OCI-LY7 (cell line): ENCODE data around the gene CCDC116. TPM values are rescaled to one million over a fixed set of nuclear protein-coding genes. Genes with fewer than 3 reads are reported as not detected.
A peak's percentile ranks its signal among the peaks of the same experiment; 100 is the strongest.

Source experiments
- BruUV-seq: library from RNA; stranded (reverse); fragments of 400-500 nt; replicated peaks from 2 replicates; lab custom pipeline; 2021; lab: Mats Ljungman, UMichigan
- CTCF ChIA-PET: fragments of 300-600 bp; sonication (Branson Sonifier 250); formaldehyde crosslinking; loops from one replicate; lab custom pipeline; 2022; ENCODE audit warnings: antibody characterized with exemption; ENCODE audit not compliant: unreplicated experiment; lab: Charles Lee
- POLR2A ChIA-PET: fragments of 300-600 bp; sonication (Branson Sonifier 250); formaldehyde crosslinking; loops from one replicate; lab custom pipeline; 2022; ENCODE audit warnings: antibody characterized with exemption; lab: Charles Lee
- DNase-seq: peaks from one replicate; pipeline ENCODE4 v3.0.0-alpha.2; 2015; ENCODE audit warnings: low spot score
- H2AFZ ChIP-seq: fragments of 200-600 bp; sonication (generic), shearing (Covaris generic); 2 replicates; pipeline ENCODE4 v1.6.1; 2014; ENCODE audit warnings: mild to moderate bottlenecking, antibody characterized with exemption, low read length, moderate library complexity
- H3K27ac ChIP-seq: fragments of 200-600 bp; sonication (generic); 2 replicates; pipeline ENCODE4 v1.5.1; 2014; ENCODE audit warnings: mixed run types, low read depth, mild to moderate bottlenecking, moderate library complexity, low read length, inconsistent platforms; ENCODE audit not compliant: poor library complexity, severe bottlenecking
- H3K36me3 ChIP-seq: fragments of 200-600 bp; sonication (generic); 2 replicates; pipeline ENCODE4 v1.6.1; 2014; ENCODE audit warnings: mild to moderate bottlenecking, antibody characterized with exemption, low read length, moderate library complexity, mixed read lengths; ENCODE audit not compliant: insufficient read depth
- H3K4me1 ChIP-seq: fragments of 200-600 bp; sonication (generic); 2 replicates; pipeline ENCODE4 v1.5.1; 2014; ENCODE audit warnings: mild to moderate bottlenecking, low read length; ENCODE audit not compliant: insufficient read depth, poor library complexity, severe bottlenecking
- H3K4me2 ChIP-seq: fragments of 200-600 bp; sonication (generic); 2 replicates; pipeline ENCODE4 v1.6.1; 2014; ENCODE audit warnings: mild to moderate bottlenecking, low read length
- H3K4me3 ChIP-seq: fragments of 200-600 bp; sonication (generic); 2 replicates; pipeline ENCODE4 v1.5.1; 2014; ENCODE audit warnings: mild to moderate bottlenecking, low read depth, low read length; ENCODE audit not compliant: poor library complexity, severe bottlenecking
- H3K79me2 ChIP-seq: fragments of 200-600 bp; sonication (generic); 2 replicates; pipeline ENCODE4 v1.6.1; 2016; ENCODE audit warnings: low read depth, mild to moderate bottlenecking, low read length, moderate library complexity, mixed read lengths; ENCODE audit not compliant: insufficient read depth
- H3K9me2 ChIP-seq: fragments of 200-600 bp; sonication (generic); 2 replicates; pipeline ENCODE4 v1.6.1; 2016; ENCODE audit warnings: mild to moderate bottlenecking, low read length, mixed read lengths; ENCODE audit not compliant: insufficient read depth
- H3K9me3 ChIP-seq: fragments of 200-600 bp; sonication (generic); 2 replicates; pipeline ENCODE4 v1.6.1; 2014; ENCODE audit warnings: mild to moderate bottlenecking, mixed run types, low read length, mixed read lengths
- H4K20me1 ChIP-seq: fragments of 200-600 bp; sonication (generic); 2 replicates; pipeline ENCODE4 v1.6.1; 2014; ENCODE audit warnings: mild to moderate bottlenecking, antibody characterized with exemption, low read length, moderate library complexity, mixed read lengths; ENCODE audit not compliant: insufficient read depth
- CTCF ChIP-seq: fragments of 200-600 bp; sonication (generic); conservative IDR thresholded peaks from 2 replicates; pipeline ENCODE4 v1.5.1; 2014; ENCODE audit warnings: mild to moderate bottlenecking, antibody characterized with exemption, low read length, moderate library complexity, mixed read lengths
- EZH2phosphoT487 ChIP-seq: fragments of 200-600 bp; sonication (generic); IDR thresholded peaks from 2 replicates; pipeline ENCODE4 v1.6.1; 2018; ENCODE audit warnings: low read depth, borderline replicate concordance, mild to moderate bottlenecking, mixed run types, antibody characterized with exemption, low read length, moderate library complexity, mixed read lengths
- intact Hi-C: fragments of 100-400 bp; cut with micrococcal nuclease; formaldehyde crosslinking; loops from one replicate; pipeline ENCODE4 v1.10.0; 2022; ENCODE audit not compliant: unreplicated experiment
- total RNA-seq, 2 experiments: library from RNA; depleted of rRNA in 1 of 2; stranded (reverse); fragments of >200 nt in 1 of 2; shearing (Covaris generic) in 1 of 2; gene quantifications; 2 replicates each; pipeline ENCODE4 v1.2.3, GENCODE V29; 2014 to 2022

CCDC116 gene
- total RNA-seq, 2 experiments from 2014 or later: 1.5 to 3.1 TPM

GRCh38 chr22:21665047-21665851 lies 32.7 kb downstream of the CCDC116 start:
- H3K4me1 ChIP-seq: peaks cover 38% of the 10 kb centered on the region
- BruUV-seq: no TSS peak
- peaks cover 12% of the 10 kb centered on the region for H3K36me3 ChIP-seq
- intact Hi-C loops: loop anchor here (5.0 kb wide), 1 partner anchor 42 kb away; no protein-coding TSS in a partner anchor
- no peaks in the 10 kb centered on the region for H3K9me3 ChIP-seq
- H2AFZ ChIP-seq: peak overlapping the region; percentile 67; the same call in 1 of the 2 replicates
- peak overlapping the region; percentile 63 for H3K27ac ChIP-seq
- H3K4me3 ChIP-seq: peak overlapping the region; percentile 93
- POLR2A ChIA-PET: interaction anchor here (1.1 to 1.3 kb wide), 2 partner anchors 13 to 43 kb away, joined by 3 to 5 read pairs; no protein-coding TSS in a partner anchor
- H4K20me1 ChIP-seq: no peaks in the 10 kb centered on the region
- H3K4me2 ChIP-seq: peak overlapping the region; percentile 72
- DNase-seq: no peak
- CTCF ChIA-PET: interaction anchor here (0.6 to 1.2 kb wide), 2 partner anchors 12 to 24 kb away, joined by 3 read pairs; partner anchors contain the start of gene SDF2L1
- H3K9me2 ChIP-seq: no peaks in the 10 kb centered on the region
- peaks cover 35% of the 10 kb centered on the region for H3K79me2 ChIP-seq
- TF ChIP-seq EZH2phosphoT487: no peak
- TF ChIP-seq CTCF: no peak

- ChIA-PET POLR2A (no interaction called here), CTCF (interaction anchor here (1.2 kb wide), 1 partner anchor 13 kb away, joined by 3 read pairs; no protein-coding TSS in a partner anchor)
- Histone ChIP-seq H3K9me3 (no peaks in the 10 kb centered on the region), H4K20me1 (no peaks in the 10 kb centered on the region), H3K4me2 (peak overlapping the region; percentile 72), H3K9me2 (no peaks in the 10 kb centered on the region), H3K4me1 (peaks cover 54% of the 10 kb centered on the region), H3K36me3 (peaks cover 28% of the 10 kb centered on the region), H3K79me2 (peaks cover 46% of the 10 kb centered on the region), H3K4me3 (peak overlapping the region; percentile 93), H2AFZ (no peak overlapping the region; the same call in 1 of the 2 replicates), H3K27ac (peak overlapping the region; percentile 63)
- intact Hi-C loops: loop anchor here (5.0 kb wide), 1 partner anchor 41 kb away; no protein-coding TSS in a partner anchor
- TF ChIP-seq EZH2phosphoT487: no peak
- TF ChIP-seq CTCF: no peak
- DNase-seq: no peak
- no TSS peak for BruUV-seq
These were observed 34.2 kb downstream of the CCDC116 start for GRCh38 chr22:21666786-21667185.
